Activated naive CD4-positive, alpha-beta T cell (primary cell): ENCODE data around the gene CYSTM1.

Experiments
- DNase-seq, 4 experiments: peaks; one replicate each; lab custom pipeline; 2025; lab: John Stamatoyannopoulos, UW

Gene CYSTM1

DNA sequence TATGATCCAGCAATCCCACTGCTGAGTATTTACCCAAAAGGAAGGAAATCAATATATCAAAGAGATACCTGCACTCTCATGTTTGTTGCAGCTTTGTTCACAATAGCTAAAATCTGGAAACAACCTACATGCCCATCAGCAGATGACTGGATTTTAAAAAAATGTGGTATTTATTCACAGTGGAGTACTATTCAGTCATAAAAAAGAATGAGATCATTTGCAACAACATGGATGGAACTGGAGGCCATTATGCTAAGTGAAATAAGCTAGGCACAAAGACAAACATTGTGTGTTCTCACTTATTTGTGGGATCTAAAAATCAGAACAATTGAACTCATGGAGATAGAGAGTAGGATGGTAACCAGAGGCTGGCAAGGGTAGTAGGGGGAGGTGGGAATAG is 33.1 kb downstream of the CYSTM1 start:
- DNase-seq, result no peak

DNA sequence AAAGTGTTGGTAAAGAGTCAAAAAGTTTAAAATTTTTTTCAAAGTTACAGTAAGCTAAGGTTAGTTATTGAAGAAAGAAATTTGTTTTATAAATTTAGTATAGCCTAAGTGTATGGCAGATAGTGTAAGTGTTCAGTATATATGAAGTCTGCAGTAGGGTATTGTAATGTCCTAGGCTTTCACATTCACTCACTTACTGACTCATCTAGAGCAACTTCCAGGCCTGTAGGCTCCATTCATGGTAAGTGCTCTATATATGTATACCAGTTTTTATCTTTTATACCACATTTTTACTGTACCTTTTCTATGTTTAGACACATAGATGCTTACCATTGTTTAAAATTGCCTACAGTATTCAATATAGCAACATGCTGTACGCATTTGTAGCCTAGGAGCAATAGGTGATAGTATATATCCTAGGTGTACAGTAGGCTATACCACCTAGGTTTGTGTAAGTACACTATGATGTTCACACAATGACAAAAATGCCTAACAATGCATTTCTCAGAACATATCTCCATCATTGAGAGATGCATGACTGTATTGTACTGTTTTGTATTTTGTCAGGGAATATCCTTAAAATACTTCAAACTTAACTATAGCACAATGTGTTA is 38.5 kb downstream of the CYSTM1 start:
- DNase-seq, result no peak

DNA sequence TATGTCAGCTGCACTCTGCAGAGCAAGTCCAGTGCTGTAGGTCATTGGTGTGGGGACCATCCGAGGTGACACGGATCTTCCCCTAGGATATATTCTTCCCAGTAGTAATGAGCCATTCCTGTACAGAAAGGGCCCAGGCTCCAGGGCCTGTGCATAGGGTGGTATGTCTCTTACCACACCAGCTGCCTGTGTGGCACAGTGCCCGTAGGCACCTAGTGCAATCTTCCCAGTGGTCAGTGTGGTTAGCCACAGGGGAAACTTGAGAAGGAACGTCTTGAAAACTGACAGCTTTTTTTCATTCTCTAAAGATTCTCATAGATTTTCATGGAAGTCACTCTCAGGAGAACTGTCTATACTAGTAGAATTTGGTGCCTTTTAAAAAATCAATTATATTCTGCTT is 39.8 kb downstream of the CYSTM1 start:
- no peak for DNase-seq

DNA sequence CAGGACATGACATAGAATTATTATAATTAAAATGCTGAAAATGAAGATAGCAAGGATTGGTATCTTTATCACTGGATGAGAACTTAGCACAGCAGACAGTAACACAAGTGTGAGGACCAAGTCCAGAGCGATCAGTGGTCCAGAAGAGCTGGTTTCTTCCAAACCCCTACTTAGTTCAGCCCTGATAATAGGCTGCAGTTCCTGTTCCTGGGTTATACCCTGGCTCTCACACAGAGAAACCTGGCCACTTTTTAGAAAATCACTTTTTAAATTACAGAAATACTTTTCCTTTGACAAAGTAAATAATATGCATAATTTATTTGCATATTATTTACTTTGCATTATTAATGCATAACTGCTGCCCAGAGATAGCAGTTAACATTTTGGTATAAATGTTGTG is 40.3 kb downstream of the CYSTM1 start:
- no peak for DNase-seq

DNA sequence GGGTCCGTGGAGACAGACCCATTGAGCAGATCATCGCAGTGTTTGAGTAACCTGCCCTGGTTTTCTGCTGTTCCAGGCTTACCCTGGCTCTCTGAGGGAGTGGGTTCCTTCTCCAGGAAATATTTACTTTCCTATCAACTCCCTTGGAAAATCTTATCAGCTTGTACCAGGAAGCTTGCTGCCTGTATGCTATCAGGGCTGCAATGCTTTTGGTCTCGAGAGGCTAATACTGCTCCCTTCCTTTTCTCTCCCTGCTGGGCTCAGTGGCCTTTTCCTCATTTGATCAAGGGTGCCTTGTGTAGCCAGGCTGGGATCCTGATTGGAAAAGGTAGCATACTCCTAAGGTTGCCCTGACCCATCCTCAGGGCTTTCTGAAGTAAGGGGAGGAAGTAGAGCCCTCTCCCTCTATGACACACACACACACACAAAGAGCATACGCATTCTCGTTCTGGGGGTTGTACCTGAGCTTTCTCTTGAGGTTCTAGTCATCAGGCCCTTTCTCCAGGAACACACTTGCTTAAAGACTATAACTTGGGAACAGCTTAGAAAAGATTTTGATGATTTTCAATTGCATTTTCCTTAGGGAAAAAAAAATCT is 41.6 kb downstream of the CYSTM1 start:
- DNase-seq, result no peak

DNA sequence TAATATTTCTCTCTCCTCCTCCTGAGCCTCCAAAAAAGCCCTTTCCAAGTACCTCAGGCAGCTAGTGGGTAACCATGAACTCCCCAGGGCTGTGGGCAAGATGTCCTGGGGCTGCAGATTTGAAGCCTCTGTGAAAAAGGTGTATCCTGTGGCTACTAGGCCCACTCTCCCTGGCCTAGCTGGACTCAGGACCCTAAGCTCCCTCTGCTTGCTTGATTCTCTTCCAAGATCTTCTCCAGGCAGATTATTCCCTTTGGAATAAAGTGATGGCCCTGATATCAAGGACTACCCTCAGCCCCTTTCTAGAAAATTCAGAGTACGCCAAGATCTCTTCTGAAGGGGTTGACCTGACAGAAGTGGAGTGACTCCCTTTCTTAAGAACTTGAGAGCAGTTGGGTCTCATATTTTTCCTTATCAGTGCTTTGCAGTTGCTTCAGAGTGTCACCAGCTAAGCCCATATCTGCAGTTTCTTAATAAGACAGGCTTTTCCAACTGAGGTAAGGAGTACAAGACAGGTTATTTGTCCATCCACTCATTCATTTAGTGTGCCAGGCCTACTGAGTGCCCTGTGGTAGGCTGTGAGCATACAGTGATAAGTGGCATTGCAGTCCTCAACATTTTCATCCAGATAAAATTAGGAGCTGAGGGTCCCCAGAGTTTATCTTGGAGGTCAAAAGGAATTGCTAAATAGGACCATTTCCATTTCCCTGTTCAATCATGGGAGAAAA is 42.5 kb downstream of the CYSTM1 start:
- no peak for DNase-seq

DNA sequence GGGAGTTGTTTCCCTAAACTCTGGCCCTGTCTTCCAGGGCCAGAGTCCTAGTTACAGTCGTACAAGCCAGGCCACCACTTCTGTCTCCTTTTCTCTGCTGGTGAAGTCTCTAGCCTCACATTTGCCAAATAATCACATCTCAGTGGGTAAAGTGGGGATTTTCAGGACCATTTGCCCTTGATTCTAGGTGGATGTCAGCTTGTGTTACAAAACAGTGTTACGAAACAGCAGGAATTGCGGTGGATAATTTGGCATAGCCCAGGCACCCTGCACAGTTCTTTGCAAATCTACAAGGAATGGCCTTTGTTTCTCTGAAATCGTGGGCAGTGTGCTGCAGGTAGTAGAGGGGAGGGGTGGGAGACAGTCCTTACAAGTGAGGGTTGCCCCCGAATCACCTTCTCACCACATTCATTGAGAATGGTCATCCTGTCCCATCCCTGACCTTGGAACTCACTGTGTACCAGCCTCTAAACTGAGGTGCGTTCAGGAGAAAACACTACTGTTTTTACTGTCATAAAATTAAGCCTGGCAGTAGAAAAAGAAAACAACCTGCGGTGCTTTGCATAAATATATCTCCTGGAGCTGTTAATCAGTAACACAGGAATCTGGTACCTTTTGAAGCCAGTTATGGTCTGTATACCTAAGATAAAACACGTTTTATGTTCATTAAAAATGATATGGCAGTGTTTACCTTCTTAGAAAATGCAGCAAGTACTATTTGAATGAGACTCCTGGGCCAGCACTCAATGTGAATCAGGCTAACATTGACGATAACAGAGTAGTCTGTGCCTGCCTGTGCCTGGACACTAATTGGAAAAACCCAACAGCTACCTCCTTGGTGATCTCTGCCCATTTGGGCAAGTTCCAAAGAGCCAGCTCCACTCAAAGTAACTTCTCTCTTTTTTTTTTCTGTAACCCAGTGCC is 44.3 kb downstream of the CYSTM1 start:
- DNase-seq, result no peak

DNA sequence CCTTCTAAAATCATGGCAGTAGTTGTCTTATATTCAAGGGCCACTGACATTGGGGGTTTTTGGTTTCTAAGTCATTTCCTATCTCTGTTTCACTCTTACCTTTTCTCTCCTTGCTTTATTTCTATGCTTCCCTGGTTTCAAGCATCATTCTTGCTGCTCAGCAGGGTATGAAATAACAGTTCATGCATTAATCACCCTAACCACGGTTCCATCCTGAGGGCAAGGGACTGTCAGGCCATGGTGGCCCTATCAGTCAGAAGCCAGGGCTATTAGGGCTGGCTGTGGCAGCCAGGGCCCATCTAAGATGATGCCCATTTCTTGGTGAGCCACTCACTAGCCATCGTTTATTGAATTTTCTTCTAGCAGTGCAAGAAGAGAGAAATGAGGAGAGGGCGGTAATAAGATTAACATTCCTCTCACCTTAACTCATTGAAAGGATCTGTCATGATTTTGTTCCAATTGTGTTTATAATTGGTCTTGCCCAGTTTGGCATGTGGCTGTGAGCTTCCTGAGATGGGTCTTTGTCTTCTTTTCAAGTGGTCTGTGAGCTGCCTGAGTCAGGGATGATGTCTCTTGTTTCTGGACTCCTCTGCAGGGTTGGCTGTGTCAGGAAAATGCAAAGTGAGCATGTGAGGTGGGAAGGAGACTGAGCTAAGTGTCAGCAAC is 45.2 kb downstream of the CYSTM1 start:
- DNase-seq, result no peak

DNA sequence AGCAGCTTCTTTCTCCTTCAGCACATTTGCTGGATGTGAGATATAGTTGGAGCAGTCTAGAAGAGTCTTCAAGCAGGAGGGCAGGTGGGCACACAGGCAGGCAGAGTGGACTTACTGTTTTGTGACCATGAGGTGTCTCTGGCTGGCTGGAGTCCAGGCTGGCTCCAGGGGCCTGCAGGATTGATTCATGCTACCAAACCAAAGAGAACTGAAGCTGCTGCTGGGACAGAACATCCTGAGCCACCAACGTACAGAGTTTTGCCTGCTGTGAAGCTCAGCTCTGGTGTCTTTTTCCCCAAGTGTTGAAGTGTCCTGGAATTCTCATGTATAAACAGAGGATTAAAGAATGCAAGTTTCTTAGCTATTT is 45.7 kb downstream of the CYSTM1 start:
- DNase-seq, result no peak

DNA sequence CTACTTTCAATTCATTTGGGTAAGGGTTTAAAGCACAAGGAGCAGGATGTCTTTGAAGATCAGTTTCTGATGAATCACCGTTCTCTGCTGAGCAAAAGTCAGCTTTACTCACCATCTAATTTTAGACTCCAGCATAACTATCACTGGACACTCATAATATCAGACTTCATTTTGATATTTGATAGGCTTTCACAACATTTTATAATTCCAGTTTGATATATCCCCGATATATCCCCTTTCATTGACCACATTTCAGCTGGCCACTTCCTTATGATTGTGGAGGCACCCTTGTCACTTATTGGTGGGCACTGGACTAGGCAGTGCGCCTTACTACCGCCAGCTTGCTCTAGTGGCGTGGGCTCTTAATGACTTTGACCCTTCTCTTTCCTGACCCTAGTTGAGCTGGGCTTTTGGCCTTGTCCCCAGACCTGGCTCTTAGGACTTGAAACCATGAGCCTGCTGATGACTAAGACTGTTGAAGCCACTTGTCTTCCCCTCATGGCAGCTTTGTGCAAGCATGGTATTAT is 46.8 kb downstream of the CYSTM1 start:
- DNase-seq, result no peak

DNA sequence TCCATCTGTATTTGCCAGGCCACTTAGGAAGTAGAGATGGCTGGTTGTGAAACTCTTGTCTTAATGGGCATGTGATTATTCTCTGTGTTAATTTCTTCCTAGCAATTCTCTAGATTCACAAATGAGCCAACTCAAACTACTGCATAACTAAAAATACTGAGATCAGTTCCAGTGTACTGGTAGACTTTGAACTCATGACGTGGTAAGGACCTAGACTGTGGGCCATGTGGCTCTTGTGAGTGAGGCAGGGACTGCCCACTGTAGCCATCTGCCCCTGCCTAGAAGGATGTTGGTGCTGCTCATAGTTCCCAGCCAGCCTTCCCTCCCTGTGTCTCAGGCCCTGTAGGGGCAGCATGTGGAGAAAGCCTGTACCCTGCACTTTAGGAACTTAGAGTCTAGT is 47.4 kb downstream of the CYSTM1 start:
- DNase-seq, result no peak

DNA sequence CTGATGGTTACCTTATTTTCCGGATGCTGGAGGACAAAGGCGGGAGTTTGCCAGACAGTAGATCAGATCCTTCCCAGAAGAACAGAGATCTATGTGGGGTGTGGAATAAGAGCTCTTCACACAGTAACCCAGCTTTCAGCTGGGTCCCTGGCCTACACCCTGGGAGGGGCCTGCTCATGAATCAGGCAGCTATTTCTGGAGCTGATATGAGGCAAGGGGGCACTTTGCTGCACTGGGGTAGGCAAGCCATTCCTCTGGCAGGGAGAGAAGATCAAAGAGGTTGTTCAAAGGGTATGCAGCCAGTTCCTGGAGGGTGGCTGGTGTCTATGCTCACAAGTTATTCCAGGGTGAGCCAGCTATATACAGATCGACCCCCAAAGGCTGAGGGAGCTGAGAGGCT is 48.6 kb downstream of the CYSTM1 start:
- no peak for DNase-seq

DNA sequence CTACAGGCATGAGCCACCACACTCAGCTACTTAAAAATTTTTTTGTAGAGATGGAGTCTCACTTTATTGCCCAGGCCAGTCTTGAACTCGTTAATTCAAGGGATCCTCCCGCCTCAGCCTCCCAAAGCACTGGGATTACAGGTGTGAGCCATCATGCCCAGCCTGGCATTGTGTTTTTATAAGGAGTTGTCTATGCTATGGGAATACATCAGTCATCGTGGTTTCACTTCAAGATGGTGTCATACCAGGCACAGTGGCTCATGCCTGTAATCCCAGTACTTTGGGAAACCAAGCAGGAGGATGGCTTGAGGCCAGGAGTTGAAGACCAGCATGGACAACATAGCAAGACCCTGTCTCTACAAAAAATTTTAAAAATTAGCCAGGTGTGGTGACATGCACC is 49.7 kb downstream of the CYSTM1 start:
- no peak for DNase-seq

DNA sequence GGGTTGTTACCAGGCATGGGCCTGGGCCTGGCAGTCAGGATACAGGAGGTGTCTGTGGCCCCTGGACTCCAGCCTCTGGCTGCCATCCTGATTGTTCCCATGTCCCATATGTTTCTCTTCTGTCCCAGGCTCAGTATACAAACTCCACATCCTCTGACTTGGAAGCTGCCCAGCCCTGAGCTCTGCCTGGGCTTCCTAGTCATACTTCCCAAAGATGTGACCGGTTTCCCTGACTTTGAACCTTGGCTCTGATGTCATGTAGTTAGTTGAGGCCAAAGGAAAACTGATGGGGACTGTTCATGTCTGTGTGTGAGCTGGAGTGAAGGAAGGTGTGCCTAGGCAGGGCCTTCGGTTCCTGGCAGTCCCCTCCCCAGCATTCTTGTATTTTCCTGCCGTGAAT is 50.4 kb downstream of the CYSTM1 start:
- no peak for DNase-seq

DNA sequence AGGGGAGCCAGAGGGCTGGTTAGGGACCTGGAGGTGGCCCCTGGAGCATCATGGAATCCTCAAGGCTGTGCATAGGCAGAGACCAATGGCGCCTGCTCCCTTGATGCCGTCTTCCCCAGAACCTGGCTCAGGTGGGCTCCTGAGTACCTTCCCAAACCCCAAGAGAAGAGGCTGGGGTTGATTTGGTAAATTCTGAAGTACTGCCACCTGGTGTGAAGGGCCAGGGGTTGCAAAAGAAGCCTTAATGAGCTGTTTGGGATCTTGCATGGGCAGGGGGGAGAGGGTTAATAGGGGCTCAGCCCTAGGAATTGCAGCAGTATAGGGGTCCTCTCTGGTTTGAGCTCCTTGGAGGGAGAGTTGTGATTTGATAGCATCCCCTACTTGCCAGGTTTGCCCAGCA is 52.1 kb downstream of the CYSTM1 start:
- DNase-seq, result no peak

DNA sequence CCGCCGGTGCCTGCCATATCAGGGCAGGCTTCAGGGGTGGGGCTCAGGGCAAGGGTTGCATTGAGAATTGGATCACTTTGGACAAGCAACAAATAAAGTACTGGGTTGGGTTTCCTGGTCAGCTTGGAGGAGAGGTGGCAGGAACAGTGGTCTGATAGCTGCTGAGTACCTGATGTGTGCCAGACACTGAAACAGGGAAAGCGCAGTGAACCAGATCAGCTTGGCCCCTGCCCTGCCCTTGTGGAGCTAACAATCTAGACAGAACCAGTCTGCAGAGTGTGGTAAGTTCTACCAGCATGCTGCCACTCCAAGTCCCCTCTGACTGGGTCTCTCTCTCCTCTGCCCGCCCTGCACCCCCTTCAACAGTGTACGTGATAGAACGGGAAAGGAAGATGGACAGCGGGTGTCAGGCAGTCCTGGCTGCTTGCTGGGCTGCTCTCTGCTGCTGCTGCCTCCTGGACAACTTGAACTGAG is 53.4 kb downstream of the CYSTM1 start:
- no peak for DNase-seq

DNA sequence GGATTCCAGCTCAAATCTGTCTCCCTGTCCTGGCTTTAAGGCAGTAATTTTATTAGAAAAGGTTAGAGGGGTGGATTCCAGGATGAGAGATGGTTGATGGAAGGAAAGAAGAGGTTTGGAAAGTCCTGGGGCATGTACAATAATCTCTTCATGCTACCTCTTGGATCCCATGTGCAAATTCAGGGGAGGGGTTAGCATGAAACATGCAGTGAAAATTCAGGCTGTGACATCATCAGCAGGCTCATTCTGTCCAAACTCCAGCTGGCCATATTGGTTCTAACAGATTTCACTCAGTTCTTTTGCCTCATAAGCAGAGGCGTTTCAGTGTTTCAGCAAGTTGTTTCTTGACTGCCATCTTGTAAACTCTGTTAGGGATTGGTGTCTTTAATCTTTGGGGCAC is 55.4 kb downstream of the CYSTM1 start:
- no peak for DNase-seq

DNA sequence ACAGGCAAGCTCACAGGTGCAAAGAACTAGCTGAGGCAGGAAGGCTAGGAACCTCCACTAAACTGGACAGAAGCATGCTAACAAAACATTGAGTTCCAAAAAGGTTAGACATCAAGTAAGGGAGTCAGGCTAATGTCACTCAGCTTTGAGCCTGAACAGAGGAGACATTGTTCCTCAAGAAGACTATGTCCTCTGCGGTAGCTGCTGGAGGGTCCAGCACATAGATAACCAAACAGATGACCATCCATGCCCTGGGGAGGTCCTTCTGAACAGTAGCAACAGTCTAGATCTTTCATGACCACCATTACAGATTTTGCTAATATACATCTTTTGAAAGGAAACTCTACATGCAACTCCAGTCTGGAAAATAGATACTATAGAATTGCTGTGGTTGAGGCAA is 57.7 kb downstream of the CYSTM1 start:
- no peak for DNase-seq

DNA sequence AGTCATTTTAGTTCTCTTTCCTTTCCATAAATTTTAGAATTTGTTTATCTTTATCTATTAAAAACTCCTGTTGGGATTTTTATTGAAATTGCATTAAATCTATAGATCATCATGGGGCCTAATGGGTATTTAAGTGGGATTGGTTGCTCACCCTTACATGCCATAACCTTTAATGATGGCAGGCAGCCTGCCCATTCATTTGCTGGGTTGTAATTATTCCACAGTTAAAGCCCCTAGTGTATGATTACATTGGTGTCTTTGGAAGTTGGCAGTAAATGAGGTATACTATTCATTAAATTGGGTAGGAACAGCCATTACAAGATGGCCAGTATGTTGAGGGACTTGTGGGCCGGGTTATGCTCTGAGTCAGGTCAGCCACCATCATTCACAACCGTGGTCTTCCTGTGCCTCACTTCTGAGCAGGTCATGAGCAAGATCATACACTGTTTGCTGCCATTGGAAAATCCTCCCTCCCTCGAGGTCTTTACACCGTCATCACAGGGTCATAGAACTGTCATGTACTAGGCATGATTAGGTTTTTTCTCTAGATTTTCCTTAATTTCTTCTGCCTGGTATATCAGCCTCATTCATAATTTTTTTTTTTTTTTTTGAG is 59.5 kb downstream of the CYSTM1 start:
- DNase-seq, result no peak

DNA sequence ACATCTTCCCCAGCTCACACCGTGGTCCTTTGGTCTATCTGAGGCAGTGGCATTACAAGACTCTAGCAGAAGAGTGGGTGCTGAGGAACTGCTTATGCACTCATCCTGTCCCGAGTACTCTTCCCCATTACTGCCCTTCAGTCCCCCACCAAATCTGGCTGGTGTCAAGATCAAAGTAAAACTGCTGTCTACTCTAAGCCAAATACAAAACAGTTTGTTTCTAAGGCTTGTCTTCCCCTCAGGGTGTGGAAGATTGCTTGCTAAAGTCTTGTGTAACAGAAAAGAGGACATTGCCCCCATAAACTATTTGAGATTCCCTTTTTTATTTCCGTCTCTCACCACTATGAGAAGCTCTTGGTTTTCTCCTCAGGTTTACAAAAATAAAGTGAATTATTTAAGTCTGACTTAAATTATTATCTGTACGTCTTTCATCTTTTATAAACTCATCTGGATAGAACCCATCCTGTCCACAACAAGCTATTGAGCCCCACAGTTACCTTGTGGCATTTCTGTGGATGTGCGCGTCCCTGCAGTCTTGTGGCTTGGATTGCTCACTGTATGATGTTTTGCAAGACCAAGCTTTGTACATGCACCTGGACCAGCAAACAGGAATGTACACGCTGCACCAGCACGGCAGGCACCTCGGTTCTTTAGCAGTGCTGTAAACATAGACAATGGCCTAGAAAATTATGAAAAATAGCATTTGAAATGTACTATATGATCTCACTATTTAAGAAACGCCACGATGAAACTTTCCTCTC is 61.0 kb downstream of the CYSTM1 start:
- no peak for DNase-seq
